Gastroesophageal sphincter (tissue), 4 donors: ENCODE results near the gene ZNF547. TPM values are rescaled to one million over a fixed set of nuclear protein-coding genes. Genes with fewer than 3 reads are reported as not detected.

ENCODE experiments used
- ATAC-seq: fragments of 150-250 bp; one replicate; pipeline ENCODE4 v1.9.1; 2016; ENCODE audit warnings: mild to moderate bottlenecking, moderate library complexity
- H3K27ac ChIP-seq, 4 donors: fragments of 200-600 bp; sonication (generic) in 3 of 4; 1 replicate in 3 of 4; 2 replicates in 1 of 4; pipeline ENCODE4 v1.5.1; 2016 to 2019
- H3K27me3 ChIP-seq: fragments of 200-600 bp; sonication (generic); one replicate; pipeline ENCODE4 v1.5.1; 2019
- H3K36me3 ChIP-seq, 2 donors: fragments of 200-600 bp; sonication (generic); one replicate each; pipeline ENCODE4 v1.5.1; 2019; ENCODE audit warnings: control low read depth in 1 of 2
- H3K4me1 ChIP-seq, 3 donors: fragments of 200-600 bp; sonication (generic); 1 replicate in 2 of 3; 2 replicates in 1 of 3; pipeline ENCODE4 v1.5.1; 2016 to 2019; ENCODE audit warnings: control low read depth in 2 of 3
- H3K4me3 ChIP-seq, 2 donors: fragments of 200-600 bp; sonication (generic); one replicate each; pipeline ENCODE4 v1.5.1; 2019; ENCODE audit warnings: mild to moderate bottlenecking in 1 of 2, moderate library complexity in 1 of 2
- H3K9me3 ChIP-seq, 3 donors: fragments of 200-600 bp; sonication (generic); one replicate each; pipeline ENCODE4 v1.5.1; 2017 to 2019; ENCODE audit warnings: control low read depth in 2 of 3
- EP300 ChIP-seq: sonication (generic); formaldehyde crosslinking; IDR thresholded peaks from one replicate; pipeline ENCODE4 v1.6.1; 2017; ENCODE audit warnings: antibody characterized with exemption, mild to moderate bottlenecking
- POLR2A ChIP-seq, 2 donors: fragments of 450-650 bp; IDR thresholded peaks; one replicate each; pipeline ENCODE4 v1.6.1; 2017; ENCODE audit warnings: antibody characterized with exemption in 2 of 2, mild to moderate bottlenecking in 2 of 2, moderate library complexity in 1 of 2
- POLR2AphosphoS5 ChIP-seq: sonication (generic); formaldehyde crosslinking; IDR thresholded peaks from one replicate; pipeline ENCODE4 v1.6.1; 2017; ENCODE audit warnings: antibody characterized with exemption
- WGBS, 2 donors: methylation state at CpG; one replicate each; pipeline ENCODE4 v1.1.5; 2018; ENCODE audit warnings: low coverage in 1 of 2; 5-methylcytosine and 5-hydroxymethylcytosine counted together
- total RNA-seq, 4 donors: library from RNA; depleted of rRNA; stranded (reverse); fragments of >200 nt; gene quantifications; one replicate each; pipeline ENCODE4 v1.1.0, GENCODE V29; 2016
- TF ChIP-seq, protein P1 (sequence below), 4 experiments: fragments of 200-600 bp in 2 of 4; fragments of 450-650 bp in 2 of 4; sonication (generic) in 1 of 4; IDR thresholded peaks; one replicate each; pipeline ENCODE4 v1.5.1; 2017 to 2019; ENCODE audit warnings: antibody characterized with exemption in 4 of 4, mild to moderate bottlenecking in 2 of 4, moderate library complexity in 2 of 4

The ZNF547 gene
- total RNA-seq, 4 donors from 2014 or later, result 1.0 to 4.8 (median 2.0) TPM

DNA sequence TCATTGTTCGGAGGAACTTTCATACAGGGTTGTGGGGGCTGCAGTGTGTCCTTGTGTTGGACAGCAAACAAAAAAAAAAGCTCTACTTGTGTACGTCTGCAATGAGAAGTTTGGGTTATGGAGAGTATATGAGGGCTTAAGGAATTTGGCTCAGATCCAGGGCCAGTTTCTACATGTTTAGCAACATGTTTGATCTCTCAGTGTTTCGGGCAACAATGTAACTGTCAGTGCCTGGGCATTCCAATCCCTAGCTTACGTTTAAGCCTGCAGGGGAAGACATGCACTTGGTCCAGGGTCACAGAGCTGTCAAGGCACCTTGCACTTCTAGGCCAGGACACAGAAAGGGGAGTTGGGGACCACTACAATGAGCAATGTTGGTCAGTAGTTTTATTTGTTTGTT, 29.2 kb upstream of the ZNF547 start:
- peaks cover 0 to 36% of the 10 kb centered on the region in 2 donors for H3K36me3 ChIP-seq
- peaks cover 0 to 3% (median 0%) of the 10 kb centered on the region in 3 donors for H3K4me1 ChIP-seq
- H3K9me3 ChIP-seq, result peaks cover 0 to 23% (median 0%) of the 10 kb centered on the region in 3 donors
- no peak for ATAC-seq
- H3K4me3 ChIP-seq, result no peak overlapping the region
- whole genome bisulfite sequencing, 2 donors, result 81% methylated on average over 4 of the region's 4 CpGs; no CpG with 5 or more reads in 1 of the 2 donors
- no peak overlapping the region for H3K27ac ChIP-seq
- H3K27me3 ChIP-seq, result no peaks in the 10 kb centered on the region
- no peak for TF ChIP-seq POLR2A (IDR thresholded peaks at IDR 0.05)
- TF ChIP-seq, protein P1, sequence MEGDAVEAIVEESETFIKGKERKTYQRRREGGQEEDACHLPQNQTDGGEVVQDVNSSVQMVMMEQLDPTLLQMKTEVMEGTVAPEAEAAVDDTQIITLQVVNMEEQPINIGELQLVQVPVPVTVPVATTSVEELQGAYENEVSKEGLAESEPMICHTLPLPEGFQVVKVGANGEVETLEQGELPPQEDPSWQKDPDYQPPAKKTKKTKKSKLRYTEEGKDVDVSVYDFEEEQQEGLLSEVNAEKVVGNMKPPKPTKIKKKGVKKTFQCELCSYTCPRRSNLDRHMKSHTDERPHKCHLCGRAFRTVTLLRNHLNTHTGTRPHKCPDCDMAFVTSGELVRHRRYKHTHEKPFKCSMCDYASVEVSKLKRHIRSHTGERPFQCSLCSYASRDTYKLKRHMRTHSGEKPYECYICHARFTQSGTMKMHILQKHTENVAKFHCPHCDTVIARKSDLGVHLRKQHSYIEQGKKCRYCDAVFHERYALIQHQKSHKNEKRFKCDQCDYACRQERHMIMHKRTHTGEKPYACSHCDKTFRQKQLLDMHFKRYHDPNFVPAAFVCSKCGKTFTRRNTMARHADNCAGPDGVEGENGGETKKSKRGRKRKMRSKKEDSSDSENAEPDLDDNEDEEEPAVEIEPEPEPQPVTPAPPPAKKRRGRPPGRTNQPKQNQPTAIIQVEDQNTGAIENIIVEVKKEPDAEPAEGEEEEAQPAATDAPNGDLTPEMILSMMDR (IDR thresholded peaks at IDR 0.05), result no peak
- no peak for TF ChIP-seq POLR2AphosphoS5
- TF ChIP-seq EP300, result no peak

DNA sequence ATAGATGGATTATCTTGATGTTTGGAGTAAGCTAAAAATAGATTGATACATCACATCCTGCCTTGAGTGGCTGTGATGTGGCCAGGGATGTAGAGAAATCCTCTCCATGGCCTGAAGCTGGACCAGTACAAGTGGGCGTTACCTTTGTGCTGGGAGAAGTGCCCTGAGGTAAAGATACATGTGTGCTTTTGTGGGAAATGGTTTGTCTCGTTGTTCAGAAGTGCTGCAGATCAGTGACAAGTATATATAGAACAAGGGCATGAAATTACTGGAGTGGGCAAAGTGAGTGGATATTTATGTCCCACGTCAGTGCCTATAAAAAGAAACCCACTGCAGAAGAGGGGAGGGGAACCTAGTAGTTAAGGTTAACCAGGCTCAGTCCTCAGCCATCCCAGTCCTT, 24.5 kb upstream of the ZNF547 start:
- TF ChIP-seq EP300 (no peak), POLR2AphosphoS5 (no peak), POLR2A (IDR thresholded peaks at IDR 0.05) (no peak)
- TF ChIP-seq, protein P1 (IDR thresholded peaks at IDR 0.05), result no peak
- Histone ChIP-seq H3K27ac (no peak overlapping the region), H3K9me3 (no peaks in the 10 kb centered on the region), H3K4me3 (no peak overlapping the region), H3K27me3 (no peaks in the 10 kb centered on the region), H3K4me1 (peaks cover 0 to 8% (median 0%) of the 10 kb centered on the region in 3 donors), H3K36me3 (no peaks in the 10 kb centered on the region)
- ATAC-seq, result no peak
- 30 to 70% methylated on average over 3 of the region's 3 CpGs for WGBS, 2 donors

GRCh38 chr19:57342582-57342981, 20.8 kb upstream of the ZNF547 start:
- TF ChIP-seq EP300, result no peak
- TF ChIP-seq POLR2AphosphoS5, result no peak
- TF ChIP-seq, protein P1 (IDR thresholded peaks at IDR 0.05), result no peak
- no peak for TF ChIP-seq POLR2A (IDR thresholded peaks at IDR 0.05)

GRCh38 chr19:57348136-57348535, 15.2 kb upstream of the ZNF547 start:
- 67 to 89% methylated on average over 2 to 3 of the region's 3 CpGs for WGBS, 2 donors
- no peaks in the 10 kb centered on the region for H3K27me3 ChIP-seq
- peaks cover 0 to 23% (median 9%) of the 10 kb centered on the region in 3 donors for H3K4me1 ChIP-seq
- H3K36me3 ChIP-seq, result peaks cover 0 to 7% of the 10 kb centered on the region in 2 donors
- ATAC-seq, result no peak
- no peak for TF ChIP-seq EP300
- TF ChIP-seq, protein P1 (IDR thresholded peaks at IDR 0.05), result no peak
- no peak for TF ChIP-seq POLR2AphosphoS5
- peaks cover 0 to 9% (median 0%) of the 10 kb centered on the region in 3 donors for H3K9me3 ChIP-seq
- H3K4me3 ChIP-seq, result no peak overlapping the region
- no peak overlapping the region for H3K27ac ChIP-seq

More at GRCh38 chr19:57342582-57342981, 20.8 kb upstream of the ZNF547 start:
- peaks cover 0 to 8% (median 0%) of the 10 kb centered on the region in 3 donors for H3K4me1 ChIP-seq
- H3K27ac ChIP-seq, result no peak overlapping the region
- H3K27me3 ChIP-seq, result no peaks in the 10 kb centered on the region
- H3K36me3 ChIP-seq, result no peaks in the 10 kb centered on the region
- no peak for ATAC-seq
- 58 to 60% methylated on average over 1 to 5 of the region's 6 CpGs for WGBS, 2 donors
- no peaks in the 10 kb centered on the region for H3K9me3 ChIP-seq
- H3K4me3 ChIP-seq, result no peak overlapping the region
